ENCODE data around the gene DUSP8. TPM values are rescaled to one million over a fixed set of nuclear protein-coding genes. Genes with fewer than 3 reads are reported as not detected.

DUSP8 gene
- total and polyA plus RNA-seq, 2 donors (not counting 1 experiment from before 2014, with no cell fraction given) = 4.3 to 7.2 TPM

DNA sequence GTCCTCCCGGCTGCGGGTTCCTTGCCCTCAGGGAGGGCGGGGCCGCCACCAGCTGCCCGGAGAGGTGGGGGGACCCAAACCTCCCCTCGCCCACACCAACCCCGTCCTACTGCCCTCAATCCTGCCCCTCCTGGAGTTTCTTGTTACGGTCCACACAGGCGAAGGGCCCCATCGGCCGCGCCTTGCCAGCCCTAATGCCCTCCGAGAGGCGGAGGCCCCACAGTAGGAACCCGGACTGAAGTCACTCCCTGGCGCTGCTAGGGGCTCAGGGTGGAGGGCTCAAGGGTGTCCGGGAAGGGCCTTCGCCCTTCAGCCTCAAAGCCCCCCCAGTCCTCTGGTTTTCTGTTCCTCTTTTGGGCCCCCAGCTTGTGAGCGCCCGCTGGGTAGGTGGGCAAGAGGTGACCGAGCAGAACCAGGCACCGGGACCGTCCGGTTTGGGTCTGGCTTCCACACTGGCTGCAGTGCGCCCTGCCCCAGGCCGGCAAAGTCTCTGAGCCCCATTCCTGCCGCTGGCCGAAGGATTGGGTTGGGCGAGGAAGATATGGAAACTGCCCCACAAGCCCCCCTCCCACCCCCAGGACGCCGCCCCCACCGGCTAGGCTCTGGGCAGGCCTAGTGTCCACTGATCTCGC lies 24.5 kb downstream of the DUSP8 start:
- Mint-ChIP-seq H3K27ac (no peak overlapping the region), H3K4me1 (peaks cover 16% of the 10 kb centered on the region), H3K27me3 (peaks cover 14% of the 10 kb centered on the region), H3K4me3 (peak overlapping the region; percentile 78), H3K9me3 (ENCODE audit: insufficient read depth) (no peaks in the 10 kb centered on the region)
- ChIA-PET POLR2A (interaction anchor here (2.2 kb wide), 1 partner anchor 26 kb away, joined by 9 read pairs; no protein-coding TSS in a partner anchor), CTCF (interaction anchor here (0.8 to 2.7 kb wide), 8 partner anchors 26 to 604 kb away, joined by 3 to 60 read pairs (median 10); partner anchors contain the start of gene KRTAP5-5)
- 3% methylated on average over 21 of the region's 33 CpGs for WGBS (ENCODE audit: insufficient coverage)
- ATAC-seq (ENCODE audit: low read depth) (no peak), DNase-seq (peak; percentile 52)
- peak overlapping the region; percentile 54 for H3K9ac ChIP-seq (ENCODE audit: low read length)
- intact Hi-C loops (cut with micrococcal nuclease) = no loop called here
- H4K20me1 ChIP-seq (ENCODE audit: control insufficient read depth, insufficient read depth, low read length, poor library complexity, severe bottlenecking) = peaks cover 8% of the 10 kb centered on the region
- H3K4me3 ChIP-seq (ENCODE audit: control extremely low read depth in 1 of 5, extremely low read depth in 1 of 5, insufficient read depth in 1 of 5, low read depth in 2 of 5, low read length in 4 of 5) = peak overlapping the region in 4 of 5 experiments; percentile 19 to 59 (median 34)
- H3K36me3 ChIP-seq (replicated peaks in 1 of 2; ENCODE audit: control extremely low read depth in 1 of 2, control insufficient read depth in 1 of 2, extremely low read depth in 1 of 2, insufficient read depth in 2 of 2, low read length in 1 of 2) = no peaks in the 10 kb centered on the region
- peaks cover 0 to 56% (median 19%) of the 10 kb centered on the region in 4 experiments for H3K27me3 ChIP-seq (replicated peaks in 1 of 4; ENCODE audit: control extremely low read depth in 1 of 4, control insufficient read depth in 3 of 4, insufficient read depth in 4 of 4, low read length in 3 of 4)
- H2AFZ ChIP-seq (ENCODE audit: insufficient read depth, low read depth, low read length, poor library complexity, severe bottlenecking) = no peak overlapping the region
- H3K27ac ChIP-seq (ENCODE audit: low read length in 2 of 2) = no peak overlapping the region
- H3K4me1 ChIP-seq (ENCODE audit: control insufficient read depth in 2 of 2, insufficient read depth in 2 of 2, low read length in 2 of 2) = peaks cover 23 to 27% of the 10 kb centered on the region in 2 donors
- no peak for TF ChIP-seq EZH2 (IDR thresholded peaks at IDR 0.05; ENCODE audit: borderline replicate concordance, insufficient read depth, low read depth, low read length, poor library complexity, severe bottlenecking)
- H3K4me2 ChIP-seq (replicated peaks; ENCODE audit: low read depth, low read length, poor library complexity, severe bottlenecking) = peak overlapping the region; percentile 95
- no peaks in the 10 kb centered on the region for H3K79me2 ChIP-seq (ENCODE audit: control insufficient read depth, insufficient read depth, low read length)
- H3K9me3 ChIP-seq (ENCODE audit: control extremely low read depth in 1 of 3, control insufficient read depth in 2 of 3, insufficient read depth in 1 of 3, low read length in 2 of 3) = peaks cover 0 to 10% (median 0%) of the 10 kb centered on the region in 3 donors

DNA sequence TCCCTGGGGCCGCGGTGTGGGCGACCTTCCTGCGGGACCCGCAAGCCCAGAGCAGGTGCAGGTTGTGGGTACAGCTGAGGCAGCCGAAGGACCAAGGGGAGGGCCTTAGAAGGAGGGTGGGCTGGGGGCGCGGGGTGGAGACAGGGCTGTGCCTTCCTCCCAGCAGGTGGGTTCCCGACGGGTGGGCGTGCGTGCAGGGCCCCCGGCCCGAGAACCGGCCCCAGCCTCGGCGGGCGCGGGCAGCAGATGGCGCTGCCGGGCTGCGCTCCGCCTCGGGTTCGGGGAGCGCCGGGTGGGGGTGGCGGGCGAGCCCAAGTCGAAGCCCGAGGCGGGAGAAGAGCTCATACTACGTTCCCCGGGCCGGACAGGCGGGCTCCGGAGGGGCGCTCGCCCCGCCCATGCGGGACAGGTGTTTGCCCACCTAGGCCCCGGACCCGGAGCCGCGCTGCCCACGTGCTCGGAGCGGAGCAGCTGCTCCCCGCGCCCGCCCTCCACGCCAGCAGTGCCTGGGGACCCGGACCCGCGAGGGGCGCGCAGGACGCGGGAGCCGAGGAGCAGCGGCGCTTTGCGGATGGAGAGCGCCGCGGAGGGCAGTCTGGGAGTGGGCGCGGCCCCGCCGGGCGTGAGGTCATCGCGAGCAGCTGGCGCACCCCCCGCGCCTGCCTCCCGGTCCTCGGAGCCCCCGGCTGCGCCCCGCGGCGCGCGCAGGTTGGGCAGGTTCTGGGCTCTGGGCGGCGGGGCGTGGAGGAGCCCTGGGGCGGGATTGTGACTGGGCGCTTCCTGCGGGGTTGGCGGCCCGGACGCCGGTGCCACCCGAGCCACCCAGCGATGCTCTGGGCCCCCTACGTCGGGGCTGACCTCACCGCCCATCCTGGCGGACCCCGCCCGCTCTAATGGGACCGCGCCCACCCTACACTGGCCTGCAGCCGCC lies 25.3 kb downstream of the DUSP8 start:
- H3K27me3 ChIP-seq (replicated peaks in 1 of 4; ENCODE audit: control extremely low read depth in 1 of 4, control insufficient read depth in 3 of 4, insufficient read depth in 4 of 4, low read length in 3 of 4) = peaks cover 0 to 57% (median 17%) of the 10 kb centered on the region in 4 experiments

More for the DNA sequence above, 25.3 kb downstream of the DUSP8 start:
- Histone ChIP-seq H3K4me1 (ENCODE audit: control insufficient read depth in 2 of 2, insufficient read depth in 2 of 2, low read length in 2 of 2) (peaks cover 23 to 27% of the 10 kb centered on the region in 2 donors), H2AFZ (ENCODE audit: insufficient read depth, low read depth, low read length, poor library complexity, severe bottlenecking) (peak overlapping the region; percentile 58), H3K9me3 (ENCODE audit: control extremely low read depth in 1 of 3, control insufficient read depth in 2 of 3, insufficient read depth in 1 of 3, low read length in 2 of 3) (peaks cover 0 to 10% (median 0%) of the 10 kb centered on the region in 3 donors), H3K36me3 (replicated peaks in 1 of 2; ENCODE audit: control extremely low read depth in 1 of 2, control insufficient read depth in 1 of 2, extremely low read depth in 1 of 2, insufficient read depth in 2 of 2, low read length in 1 of 2) (no peaks in the 10 kb centered on the region), H4K20me1 (ENCODE audit: control insufficient read depth, insufficient read depth, low read length, poor library complexity, severe bottlenecking) (peaks cover 8% of the 10 kb centered on the region), H3K27ac (ENCODE audit: low read length in 2 of 2) (no peak overlapping the region), H3K9ac (ENCODE audit: low read length) (peak overlapping the region; percentile 54), H3K4me3 (ENCODE audit: control extremely low read depth in 1 of 5, extremely low read depth in 1 of 5, insufficient read depth in 1 of 5, low read depth in 2 of 5, low read length in 4 of 5) (peak overlapping the region in 3 of 5 experiments; percentile 36 to 59 (median 47)), H3K4me2 (replicated peaks; ENCODE audit: low read depth, low read length, poor library complexity, severe bottlenecking) (peak overlapping the region; percentile 95), H3K79me2 (ENCODE audit: control insufficient read depth, insufficient read depth, low read length) (no peaks in the 10 kb centered on the region)
- CTCF ChIA-PET = interaction anchor here (0.6 to 2.7 kb wide), 21 partner anchors 9 to 606 kb away, joined by 3 to 60 read pairs (median 4); partner anchors contain the start of gene KRTAP5-5
- Mint-ChIP-seq H3K4me3 (peak overlapping the region; percentile 78), H3K4me1 (peaks cover 16% of the 10 kb centered on the region), H3K27me3 (peaks cover 12% of the 10 kb centered on the region), H3K27ac (no peak overlapping the region), H3K9me3 (ENCODE audit: insufficient read depth) (no peaks in the 10 kb centered on the region)
- ATAC-seq (ENCODE audit: low read depth) (peak; percentile 63), DNase-seq (peak; percentile 74)
- peak; percentile 31 for TF ChIP-seq EZH2 (IDR thresholded peaks at IDR 0.05; ENCODE audit: borderline replicate concordance, insufficient read depth, low read depth, low read length, poor library complexity, severe bottlenecking)
- TF ChIP-seq, protein P1, sequence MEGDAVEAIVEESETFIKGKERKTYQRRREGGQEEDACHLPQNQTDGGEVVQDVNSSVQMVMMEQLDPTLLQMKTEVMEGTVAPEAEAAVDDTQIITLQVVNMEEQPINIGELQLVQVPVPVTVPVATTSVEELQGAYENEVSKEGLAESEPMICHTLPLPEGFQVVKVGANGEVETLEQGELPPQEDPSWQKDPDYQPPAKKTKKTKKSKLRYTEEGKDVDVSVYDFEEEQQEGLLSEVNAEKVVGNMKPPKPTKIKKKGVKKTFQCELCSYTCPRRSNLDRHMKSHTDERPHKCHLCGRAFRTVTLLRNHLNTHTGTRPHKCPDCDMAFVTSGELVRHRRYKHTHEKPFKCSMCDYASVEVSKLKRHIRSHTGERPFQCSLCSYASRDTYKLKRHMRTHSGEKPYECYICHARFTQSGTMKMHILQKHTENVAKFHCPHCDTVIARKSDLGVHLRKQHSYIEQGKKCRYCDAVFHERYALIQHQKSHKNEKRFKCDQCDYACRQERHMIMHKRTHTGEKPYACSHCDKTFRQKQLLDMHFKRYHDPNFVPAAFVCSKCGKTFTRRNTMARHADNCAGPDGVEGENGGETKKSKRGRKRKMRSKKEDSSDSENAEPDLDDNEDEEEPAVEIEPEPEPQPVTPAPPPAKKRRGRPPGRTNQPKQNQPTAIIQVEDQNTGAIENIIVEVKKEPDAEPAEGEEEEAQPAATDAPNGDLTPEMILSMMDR (IDR thresholded peaks at IDR 0.05) = peak; percentile 77
- WGBS (ENCODE audit: insufficient coverage) = 2% methylated on average over 106 of the region's 106 CpGs
- intact Hi-C loops (cut with micrococcal nuclease) = loop anchor here (1.0 kb wide), 1 partner anchor 28 kb away; no protein-coding TSS in a partner anchor
- POLR2A ChIA-PET = interaction anchor here (0.6 to 2.2 kb wide), 2 partner anchors 9 to 27 kb away, joined by 3 to 9 read pairs; no protein-coding TSS in a partner anchor

Measured in B cell (primary cell).